H1 (cell line): ENCODE results near the gene UPP1. TPM values are rescaled to one million over a fixed set of nuclear protein-coding genes. Genes with fewer than 3 reads are reported as not detected.

Experiments
- BACH1 ChIP-seq: IDR thresholded peaks from 2 replicates; pipeline ENCODE4 v1.6.1; 2012; ENCODE audit warnings: low read length, improper control_type of control experiment
- CBX8 ChIP-seq: fragments of 300-800, 300-1000 bp; sonication (generic); IDR thresholded peaks from 2 replicates; pipeline ENCODE4 v1.7.1; 2016; ENCODE audit warnings: low read depth, low read length, borderline replicate concordance
- CEBPB ChIP-seq: IDR thresholded peaks from 2 replicates; pipeline ENCODE4 v1.6.1; 2012; ENCODE audit warnings: low read depth, low read length
- CHD7 ChIP-seq: fragments of 300-600 bp; sonication (generic); IDR thresholded peaks from 2 replicates; pipeline ENCODE4 v1.7.1; 2012; ENCODE audit warnings: low read length, moderate library complexity, mild to moderate bottlenecking, inconsistent platforms; ENCODE audit not compliant: insufficient replicate concordance
- E2F6 ChIP-seq: IDR thresholded peaks from 2 replicates; pipeline ENCODE4 v1.6.1; 2012; ENCODE audit warnings: inconsistent platforms
- FOSL1 ChIP-seq: IDR thresholded peaks from 2 replicates; pipeline ENCODE4 v1.6.1; 2011; ENCODE audit warnings: mild to moderate bottlenecking, low read depth, low read length, moderate library complexity; ENCODE audit not compliant: insufficient read depth
- JUN ChIP-seq: IDR thresholded peaks from 2 replicates; pipeline ENCODE4 v1.6.1; 2011; ENCODE audit warnings: low read depth, mild to moderate bottlenecking, improper control_type of control experiment, low read length
- JUND ChIP-seq: IDR thresholded peaks from 2 replicates; pipeline ENCODE4 v1.6.1; 2011; ENCODE audit warnings: mild to moderate bottlenecking, improper control_type of control experiment, low read length
- KDM1A ChIP-seq: fragments of 200-600, 300-600 bp; sonication (generic); IDR thresholded peaks from 2 replicates; pipeline ENCODE4 v1.7.1; 2016; ENCODE audit warnings: mild to moderate bottlenecking, low read length, borderline replicate concordance
- NANOG ChIP-seq: IDR thresholded peaks from 2 replicates; pipeline ENCODE4 v1.6.1; 2011; ENCODE audit warnings: low read length, low read depth, mild to moderate bottlenecking, inconsistent platforms; ENCODE audit not compliant: insufficient read depth, poor library complexity, severe bottlenecking
- SP4 ChIP-seq: IDR thresholded peaks from 2 replicates; pipeline ENCODE4 v1.6.1; 2012; ENCODE audit warnings: low read length, inconsistent platforms
- TAF7 ChIP-seq: optimal IDR thresholded peaks from 2 replicates; pipeline ENCODE3; 2011; ENCODE audit warnings: low read depth, mild to moderate bottlenecking, inconsistent platforms, low read length, moderate library complexity, borderline replicate concordance
- polyA plus RNA-seq, 7 experiments: library from polyadenylated mRNA; depleted of rRNA in 3 of 7; stranded (reverse) in 5 of 7; unstranded in 2 of 7; fragments of >200 nt in 5 of 7; fragments of 200-250 nt in 2 of 7; gene quantifications; 1 replicate in 5 of 7; 2 replicates in 1 of 7; 4 replicates in 1 of 7; pipeline versions ENCODE4 v1.2.1 to v1.2.3, GENCODE V29; 2011 to 2013; ENCODE audit warnings: missing spikeins in 2 of 7, mixed read lengths in 2 of 7
- total RNA-seq: library from RNA; stranded (reverse); fragmentation: NEBNext Ultra II Directional; extraction: Animal tissue kit (Norgen Biotek cat#: 25700); gene quantifications from 2 replicates; pipeline ENCODE4 v1.2.1, GENCODE V29; 2021

The UPP1 gene
- total and polyA plus RNA-seq, 2 of the 8 experiments (the other 6 are each of a cell fraction or from before 2014, with no cell fraction given), result 40.7 to 46.2 TPM

- TF ChIP-seq CHD7 (no peak), JUND (no peak), SP4 (no peak), E2F6 (no peak), FOSL1 (no peak), CEBPB (no peak), JUN (no peak), CBX8 (no peak), NANOG (no peak), BACH1 (no peak), KDM1A (no peak), TAF7 (no peak)
Observed at GRCh38 chr7:48096273-48096672, 7.2 kb downstream of the UPP1 start (continued).
